ENCODE measurements around the gene TDRD6. TPM values are rescaled to one million over a fixed set of nuclear protein-coding genes. Genes with fewer than 3 reads are reported as not detected.
"Not testable (repeated sequence)": the region's sequence is repeated elsewhere in the genome, so short reads cannot be mapped to it uniquely, and the experiment has no call there.

The TDRD6 gene
- total and polyA plus RNA-seq, 5 donors from 2014 or later = not detected

DNA sequence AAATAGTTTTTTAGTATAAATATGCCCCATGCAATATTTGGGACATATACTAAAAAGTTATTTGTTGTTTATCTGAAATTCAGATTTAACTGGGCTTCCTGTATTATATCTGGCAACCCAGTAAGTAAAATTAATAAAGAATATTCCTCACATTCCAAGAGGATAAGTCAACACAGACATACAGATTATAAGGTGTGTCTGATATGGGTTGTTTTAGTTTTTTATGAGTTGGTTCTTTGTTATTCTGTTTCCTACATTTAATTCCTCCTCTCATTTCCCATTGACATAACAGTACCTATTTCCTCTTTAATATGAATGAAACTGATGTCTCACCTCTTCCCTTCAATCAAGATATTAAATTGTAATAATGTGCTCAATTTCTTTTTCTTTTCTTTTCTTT is 49.2 kb downstream of the TDRD6 start:
- Mint-ChIP-seq H3K9me3 (peaks cover 0 to 5% (median 0%) of the 10 kb centered on the region in 7 donors), H3K27me3 (peaks cover 43% of the 10 kb centered on the region), H3K36me3 (no peaks in the 10 kb centered on the region), H3K4me3 (no peak overlapping the region), H3K27ac (no peak overlapping the region), H3K4me1 (peaks cover 0 to 3% (median 0%) of the 10 kb centered on the region in 4 donors)
- ATAC-seq (ENCODE audit: low read depth in 2 of 2) (no peak), DNase-seq (no peak)
- Histone ChIP-seq H3K4me3 (ENCODE audit: low read depth, low read length) (no peak overlapping the region), H3K27me3 (ENCODE audit: control insufficient read depth, insufficient read depth, low read length) (peaks cover 12% of the 10 kb centered on the region), H3K4me1 (ENCODE audit: control insufficient read depth, insufficient read depth, low read length, poor library complexity, severe bottlenecking) (no peaks in the 10 kb centered on the region), H3K36me3 (ENCODE audit: control insufficient read depth, insufficient read depth, low read length) (no peaks in the 10 kb centered on the region), H3K27ac (ENCODE audit: insufficient read depth, low read length, poor library complexity, severe bottlenecking) (no peak overlapping the region), H3K9me3 (ENCODE audit: control insufficient read depth in 2 of 2, low read length in 2 of 2) (no peaks in the 10 kb centered on the region)

DNA sequence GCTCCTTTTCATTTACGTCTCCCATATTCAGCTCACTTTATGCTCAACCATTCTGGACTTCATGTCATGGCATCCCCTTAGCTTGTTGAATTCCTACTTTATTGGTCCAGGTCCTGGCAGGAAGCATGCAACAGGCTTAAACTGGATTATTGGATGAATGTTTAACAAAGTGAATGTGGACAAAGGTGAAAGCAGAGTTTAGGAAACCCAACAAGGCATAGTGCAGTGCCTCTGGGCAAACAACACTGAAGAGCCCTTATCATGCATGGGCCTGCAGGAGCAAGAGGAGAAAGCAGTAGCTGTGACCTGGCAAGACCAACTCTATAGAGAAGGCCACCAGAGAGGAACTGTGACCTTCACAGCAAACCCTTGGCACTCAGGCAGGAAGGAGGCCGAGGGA is 53.8 kb downstream of the TDRD6 start:
- H3K27me3 Mint-ChIP-seq = peaks cover 10% of the 10 kb centered on the region
- Histone ChIP-seq H3K27ac (ENCODE audit: insufficient read depth, low read length, poor library complexity, severe bottlenecking) (no peak overlapping the region), H3K36me3 (ENCODE audit: control insufficient read depth, insufficient read depth, low read length) (no peaks in the 10 kb centered on the region), H3K4me3 (ENCODE audit: low read depth, low read length) (no peak overlapping the region), H3K4me1 (ENCODE audit: control insufficient read depth, insufficient read depth, low read length, poor library complexity, severe bottlenecking) (no peaks in the 10 kb centered on the region), H3K27me3 (ENCODE audit: control insufficient read depth, insufficient read depth, low read length) (peaks cover under 1% of the 10 kb centered on the region), H3K9me3 (ENCODE audit: control insufficient read depth in 2 of 2, low read length in 2 of 2) (no peaks in the 10 kb centered on the region)
- no peak for DNase-seq
- H3K4me3 Mint-ChIP-seq = no peak overlapping the region
- ATAC-seq (ENCODE audit: low read depth in 2 of 2) = no peak
- no peaks in the 10 kb centered on the region for H3K4me1 Mint-ChIP-seq
- H3K27ac Mint-ChIP-seq = no peak overlapping the region
- no peaks in the 10 kb centered on the region for H3K36me3 Mint-ChIP-seq
- peaks cover 0 to 5% (median 1%) of the 10 kb centered on the region in 7 donors for H3K9me3 Mint-ChIP-seq

GRCh38 chr6:46741910-46742309 is 54.2 kb downstream of the TDRD6 start:
- Mint-ChIP-seq H3K36me3 (no peaks in the 10 kb centered on the region), H3K27ac (no peak overlapping the region), H3K4me1 (no peaks in the 10 kb centered on the region)

GRCh38 chr6:46743425-46744158 is 55.9 kb downstream of the TDRD6 start:
- H3K27me3 ChIP-seq (ENCODE audit: control insufficient read depth, insufficient read depth, low read length) = no peaks in the 10 kb centered on the region
- H3K4me3 Mint-ChIP-seq = no peak overlapping the region
- H3K9me3 Mint-ChIP-seq = peaks cover 0 to 5% (median 1%) of the 10 kb centered on the region in 7 donors
- no peaks in the 10 kb centered on the region for H3K36me3 Mint-ChIP-seq
- no peaks in the 10 kb centered on the region for H3K9me3 ChIP-seq (ENCODE audit: control insufficient read depth in 2 of 2, low read length in 2 of 2)
- H3K36me3 ChIP-seq (ENCODE audit: control insufficient read depth, insufficient read depth, low read length) = no peaks in the 10 kb centered on the region
- H3K27ac Mint-ChIP-seq = no peak overlapping the region
- H3K27ac ChIP-seq (ENCODE audit: insufficient read depth, low read length, poor library complexity, severe bottlenecking) = no peak overlapping the region
- H3K4me3 ChIP-seq (ENCODE audit: low read depth, low read length) = no peak overlapping the region
- H3K4me1 Mint-ChIP-seq = no peaks in the 10 kb centered on the region
- DNase-seq = no peak
- no peaks in the 10 kb centered on the region for H3K4me1 ChIP-seq (ENCODE audit: control insufficient read depth, insufficient read depth, low read length, poor library complexity, severe bottlenecking)
- H3K27me3 Mint-ChIP-seq = no peaks in the 10 kb centered on the region
- ATAC-seq (ENCODE audit: low read depth in 2 of 2) = no peak

More at GRCh38 chr6:46741910-46742309, 54.2 kb downstream of the TDRD6 start:
- no peak overlapping the region for H3K27ac ChIP-seq (ENCODE audit: insufficient read depth, low read length, poor library complexity, severe bottlenecking)
- Mint-ChIP-seq H3K9me3 (peaks cover 0 to 5% (median 1%) of the 10 kb centered on the region in 7 donors), H3K4me3 (no peak overlapping the region), H3K27me3 (peaks cover 8% of the 10 kb centered on the region)
- no peak overlapping the region for H3K4me3 ChIP-seq (ENCODE audit: low read depth, low read length)
- ATAC-seq (ENCODE audit: low read depth in 2 of 2) = no peak
- no peaks in the 10 kb centered on the region for H3K27me3 ChIP-seq (ENCODE audit: control insufficient read depth, insufficient read depth, low read length)
- DNase-seq = no peak
- no peaks in the 10 kb centered on the region for H3K4me1 ChIP-seq (ENCODE audit: control insufficient read depth, insufficient read depth, low read length, poor library complexity, severe bottlenecking)
- H3K36me3 ChIP-seq (ENCODE audit: control insufficient read depth, insufficient read depth, low read length) = no peaks in the 10 kb centered on the region
- H3K9me3 ChIP-seq (ENCODE audit: control insufficient read depth in 2 of 2, low read length in 2 of 2) = no peaks in the 10 kb centered on the region

- ATAC-seq (ENCODE audit: low read depth in 2 of 2) = not testable (repeated sequence)
Observed at GRCh38 chr6:46744159-46744725, 56.6 kb downstream of the TDRD6 start.

DNA sequence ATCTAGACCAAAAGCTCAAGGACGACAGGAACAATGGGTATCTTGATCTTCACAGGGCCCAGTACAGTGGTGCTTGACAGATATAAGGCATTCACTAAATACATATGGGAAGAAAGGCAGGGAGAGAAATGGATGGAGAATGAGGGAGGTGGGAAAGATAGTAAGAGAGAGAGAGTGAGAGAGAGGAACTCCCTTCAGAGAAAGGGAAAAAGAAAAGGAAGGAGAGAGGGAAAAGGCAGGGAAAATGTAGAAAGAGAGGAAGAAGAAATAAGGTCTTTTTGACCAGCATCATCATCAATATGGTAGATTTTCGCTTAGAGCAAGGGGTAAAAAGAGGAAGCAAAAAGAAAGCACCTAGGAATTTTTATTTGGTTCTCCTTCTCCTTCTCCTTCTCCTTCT is 58.3 kb downstream of the TDRD6 start:
- Mint-ChIP-seq H3K9me3 (peaks cover 0 to 5% (median 1%) of the 10 kb centered on the region in 7 donors), H3K36me3 (no peaks in the 10 kb centered on the region), H3K27me3 (no peaks in the 10 kb centered on the region), H3K4me3 (no peak overlapping the region), H3K4me1 (no peaks in the 10 kb centered on the region), H3K27ac (no peak overlapping the region)
- no peak overlapping the region for H3K4me3 ChIP-seq (ENCODE audit: low read depth, low read length)
- H3K27me3 ChIP-seq (ENCODE audit: control insufficient read depth, insufficient read depth, low read length) = no peaks in the 10 kb centered on the region
- no peaks in the 10 kb centered on the region for H3K9me3 ChIP-seq (ENCODE audit: control insufficient read depth in 2 of 2, low read length in 2 of 2)
- H3K4me1 ChIP-seq (ENCODE audit: control insufficient read depth, insufficient read depth, low read length, poor library complexity, severe bottlenecking) = no peaks in the 10 kb centered on the region
- ATAC-seq (ENCODE audit: low read depth in 2 of 2) (no peak), DNase-seq (no peak)
- H3K36me3 ChIP-seq (ENCODE audit: control insufficient read depth, insufficient read depth, low read length) = no peaks in the 10 kb centered on the region
- H3K27ac ChIP-seq (ENCODE audit: insufficient read depth, low read length, poor library complexity, severe bottlenecking) = no peak overlapping the region

More at GRCh38 chr6:46744159-46744725, 56.6 kb downstream of the TDRD6 start:
- DNase-seq; H3K36me3 Mint-ChIP-seq; H3K4me3 ChIP-seq (ENCODE audit: low read depth, low read length); H3K4me1 ChIP-seq (ENCODE audit: control insufficient read depth, insufficient read depth, low read length, poor library complexity, severe bottlenecking); H3K9me3 Mint-ChIP-seq; H3K9me3 ChIP-seq (ENCODE audit: control insufficient read depth in 2 of 2, low read length in 2 of 2); H3K36me3 ChIP-seq (ENCODE audit: control insufficient read depth, insufficient read depth, low read length); H3K27ac Mint-ChIP-seq; H3K27me3 ChIP-seq (ENCODE audit: control insufficient read depth, insufficient read depth, low read length); H3K4me1 Mint-ChIP-seq; H3K27me3 Mint-ChIP-seq; H3K4me3 Mint-ChIP-seq; H3K27ac ChIP-seq (ENCODE audit: insufficient read depth, low read length, poor library complexity, severe bottlenecking): not testable (repeated sequence)

DNA sequence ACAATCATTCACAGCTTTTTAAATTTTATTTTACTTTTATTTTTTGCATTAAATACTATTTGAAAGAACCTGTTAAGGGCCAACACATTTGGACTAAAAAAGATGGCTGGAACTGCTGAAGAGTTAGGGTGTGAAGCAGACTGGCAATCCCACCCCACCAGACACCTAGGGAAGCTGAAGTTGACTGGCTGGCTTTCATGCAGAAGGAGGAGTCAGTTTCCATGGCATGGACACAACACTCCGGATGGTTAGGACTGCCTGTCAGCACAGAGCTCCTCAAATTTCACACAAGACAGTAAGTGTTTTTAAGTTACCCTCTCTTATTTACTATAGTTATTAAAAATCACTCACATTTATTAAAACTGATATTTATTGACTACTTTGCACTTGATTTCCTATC is 59.0 kb downstream of the TDRD6 start, which contains the start of gene ANKRD66:
ANKRD66 (plus strand) TSS at position 238 of the 400 bp plus-strand sequence. CDS start 5,016 bp downstream, outside the sequence.
- no peaks in the 10 kb centered on the region for H3K36me3 ChIP-seq (ENCODE audit: control insufficient read depth, insufficient read depth, low read length)
- Mint-ChIP-seq H3K4me1 (no peaks in the 10 kb centered on the region), H3K9me3 (peaks cover 0 to 5% (median 1%) of the 10 kb centered on the region in 7 donors), H3K27ac (no peak within 1 kb of the TSS), H3K4me3 (no peak within 1 kb of the TSS), H3K27me3 (no peaks in the 10 kb centered on the region), H3K36me3 (no peaks in the 10 kb centered on the region)
- H3K27ac ChIP-seq (ENCODE audit: insufficient read depth, low read length, poor library complexity, severe bottlenecking) = no peak within 1 kb of the TSS
- no peaks in the 10 kb centered on the region for H3K9me3 ChIP-seq (ENCODE audit: control insufficient read depth in 2 of 2, low read length in 2 of 2)
- no peaks in the 10 kb centered on the region for H3K27me3 ChIP-seq (ENCODE audit: control insufficient read depth, insufficient read depth, low read length)
- ATAC-seq (ENCODE audit: low read depth in 2 of 2) = no peak
- H3K4me3 ChIP-seq (ENCODE audit: low read depth, low read length) = no peak within 1 kb of the TSS
- H3K4me1 ChIP-seq (ENCODE audit: control insufficient read depth, insufficient read depth, low read length, poor library complexity, severe bottlenecking) = no peaks in the 10 kb centered on the region
- no peak for DNase-seq

Data from CD4-positive, CD25-positive, alpha-beta regulatory T cell (primary cell).